Measurements from ENCODE around the gene GRAP2.

Gene GRAP2

GRCh38 chr22:39914584-39914983 is 13.7 kb downstream of the GRAP2 start:
- H3K27me3 ChIP-seq (replicated peaks; ENCODE audit: control insufficient read depth, insufficient read depth, low read length): peaks cover 47% of the 10 kb centered on the region

GRCh38 chr22:39915295-39915726 is 14.4 kb downstream of the GRAP2 start:
- H3K9me3 ChIP-seq (ENCODE audit: control insufficient read depth, low read length): no peaks in the 10 kb centered on the region
- H3K36me3 ChIP-seq (ENCODE audit: control insufficient read depth, insufficient read depth, low read length, severe bottlenecking): no peaks in the 10 kb centered on the region
- no peak overlapping the region for H3K9ac ChIP-seq (ENCODE audit: low read length)
- DNase-seq (ENCODE audit: low read depth): no peak
- peaks cover 54% of the 10 kb centered on the region for H3K27me3 ChIP-seq (replicated peaks; ENCODE audit: control insufficient read depth, insufficient read depth, low read length)
- H3K4me1 ChIP-seq (ENCODE audit: control insufficient read depth, insufficient read depth, low read length): peaks cover 4% of the 10 kb centered on the region
- no peak overlapping the region for H3K4me3 ChIP-seq (ENCODE audit: low read length)

More at GRCh38 chr22:39914584-39914983, 13.7 kb downstream of the GRAP2 start:
- Histone ChIP-seq H3K9ac (ENCODE audit: low read length) (no peak overlapping the region), H3K9me3 (ENCODE audit: control insufficient read depth, low read length) (no peaks in the 10 kb centered on the region), H3K4me1 (ENCODE audit: control insufficient read depth, insufficient read depth, low read length) (peaks cover 4% of the 10 kb centered on the region), H3K4me3 (ENCODE audit: low read length) (no peak overlapping the region), H3K36me3 (ENCODE audit: control insufficient read depth, insufficient read depth, low read length, severe bottlenecking) (no peaks in the 10 kb centered on the region)
- DNase-seq (ENCODE audit: low read depth): no peak

- Histone ChIP-seq H3K4me3 (ENCODE audit: low read length) (no peak overlapping the region), H3K9me3 (ENCODE audit: control insufficient read depth, low read length) (no peaks in the 10 kb centered on the region), H3K4me1 (ENCODE audit: control insufficient read depth, insufficient read depth, low read length) (peaks cover 4% of the 10 kb centered on the region), H3K9ac (ENCODE audit: low read length) (no peak overlapping the region), H3K27me3 (replicated peaks; ENCODE audit: control insufficient read depth, insufficient read depth, low read length) (peaks cover 65% of the 10 kb centered on the region), H3K36me3 (ENCODE audit: control insufficient read depth, insufficient read depth, low read length, severe bottlenecking) (no peaks in the 10 kb centered on the region)
- no peak for DNase-seq (ENCODE audit: low read depth)
Measured at GRCh38 chr22:39916496-39916895, 15.6 kb downstream of the GRAP2 start.

GRCh38 chr22:39917197-39917643 is 16.3 kb downstream of the GRAP2 start:
- peaks cover 69% of the 10 kb centered on the region for H3K27me3 ChIP-seq (replicated peaks; ENCODE audit: control insufficient read depth, insufficient read depth, low read length)

GRCh38 chr22:39917776-39918495 is 17.1 kb downstream of the GRAP2 start:
- DNase-seq (ENCODE audit: low read depth): no peak
- Histone ChIP-seq H3K9ac (ENCODE audit: low read length) (no peak overlapping the region), H3K27me3 (replicated peaks; ENCODE audit: control insufficient read depth, insufficient read depth, low read length) (peaks cover 68% of the 10 kb centered on the region)

More at GRCh38 chr22:39917197-39917643, 16.3 kb downstream of the GRAP2 start:
- Histone ChIP-seq H3K36me3 (ENCODE audit: control insufficient read depth, insufficient read depth, low read length, severe bottlenecking) (no peaks in the 10 kb centered on the region), H3K9me3 (ENCODE audit: control insufficient read depth, low read length) (no peaks in the 10 kb centered on the region), H3K4me1 (ENCODE audit: control insufficient read depth, insufficient read depth, low read length) (peaks cover 4% of the 10 kb centered on the region), H3K9ac (ENCODE audit: low read length) (no peak overlapping the region), H3K4me3 (ENCODE audit: low read length) (no peak overlapping the region)
- no peak for DNase-seq (ENCODE audit: low read depth)

GRCh38 chr22:39920134-39920743 is 19.4 kb downstream of the GRAP2 start:
- DNase-seq (ENCODE audit: low read depth): no peak
- Histone ChIP-seq H3K4me1 (ENCODE audit: control insufficient read depth, insufficient read depth, low read length) (peaks cover 6% of the 10 kb centered on the region), H3K9ac (ENCODE audit: low read length) (no peak overlapping the region), H3K9me3 (ENCODE audit: control insufficient read depth, low read length) (no peaks in the 10 kb centered on the region), H3K27me3 (replicated peaks; ENCODE audit: control insufficient read depth, insufficient read depth, low read length) (peaks cover 69% of the 10 kb centered on the region), H3K36me3 (ENCODE audit: control insufficient read depth, insufficient read depth, low read length, severe bottlenecking) (no peaks in the 10 kb centered on the region), H3K4me3 (ENCODE audit: low read length) (no peak overlapping the region)

More at GRCh38 chr22:39917776-39918495, 17.1 kb downstream of the GRAP2 start:
- Histone ChIP-seq H3K36me3 (ENCODE audit: control insufficient read depth, insufficient read depth, low read length, severe bottlenecking) (no peaks in the 10 kb centered on the region), H3K4me1 (ENCODE audit: control insufficient read depth, insufficient read depth, low read length) (peaks cover 4% of the 10 kb centered on the region), H3K4me3 (ENCODE audit: low read length) (no peak overlapping the region), H3K9me3 (ENCODE audit: control insufficient read depth, low read length) (no peaks in the 10 kb centered on the region)

- no peaks in the 10 kb centered on the region for H3K9me3 ChIP-seq (ENCODE audit: control insufficient read depth, low read length)
- no peak overlapping the region for H3K9ac ChIP-seq (ENCODE audit: low read length)
- H3K4me1 ChIP-seq (ENCODE audit: control insufficient read depth, insufficient read depth, low read length): peaks cover 18% of the 10 kb centered on the region
- DNase-seq (ENCODE audit: low read depth): no peak
- no peaks in the 10 kb centered on the region for H3K36me3 ChIP-seq (ENCODE audit: control insufficient read depth, insufficient read depth, low read length, severe bottlenecking)
- no peak overlapping the region for H3K4me3 ChIP-seq (ENCODE audit: low read length)
- H3K27me3 ChIP-seq (replicated peaks; ENCODE audit: control insufficient read depth, insufficient read depth, low read length): peaks cover 81% of the 10 kb centered on the region
Measured at GRCh38 chr22:39923696-39924095, 22.8 kb downstream of the GRAP2 start.

- peaks cover 19% of the 10 kb centered on the region for H3K4me1 ChIP-seq (ENCODE audit: control insufficient read depth, insufficient read depth, low read length)
- H3K4me3 ChIP-seq (ENCODE audit: low read length): no peak overlapping the region
- DNase-seq (ENCODE audit: low read depth): no peak
- H3K9me3 ChIP-seq (ENCODE audit: control insufficient read depth, low read length): no peaks in the 10 kb centered on the region
- no peaks in the 10 kb centered on the region for H3K36me3 ChIP-seq (ENCODE audit: control insufficient read depth, insufficient read depth, low read length, severe bottlenecking)
- peaks cover 86% of the 10 kb centered on the region for H3K27me3 ChIP-seq (replicated peaks; ENCODE audit: control insufficient read depth, insufficient read depth, low read length)
- H3K9ac ChIP-seq (ENCODE audit: low read length): no peak overlapping the region
Measured at GRCh38 chr22:39924286-39924685, 23.4 kb downstream of the GRAP2 start.

GRCh38 chr22:39925273-39925672 is 24.4 kb downstream of the GRAP2 start:
- Histone ChIP-seq H3K9me3 (ENCODE audit: control insufficient read depth, low read length) (no peaks in the 10 kb centered on the region), H3K4me3 (ENCODE audit: low read length) (no peak overlapping the region), H3K4me1 (ENCODE audit: control insufficient read depth, insufficient read depth, low read length) (peaks cover 19% of the 10 kb centered on the region), H3K9ac (ENCODE audit: low read length) (no peak overlapping the region), H3K36me3 (ENCODE audit: control insufficient read depth, insufficient read depth, low read length, severe bottlenecking) (no peaks in the 10 kb centered on the region), H3K27me3 (replicated peaks; ENCODE audit: control insufficient read depth, insufficient read depth, low read length) (peaks cover 86% of the 10 kb centered on the region)
- no peak for DNase-seq (ENCODE audit: low read depth)

- Histone ChIP-seq H3K36me3 (ENCODE audit: control insufficient read depth, insufficient read depth, low read length, severe bottlenecking) (no peaks in the 10 kb centered on the region), H3K9ac (ENCODE audit: low read length) (no peak overlapping the region), H3K4me3 (ENCODE audit: low read length) (no peak overlapping the region), H3K27me3 (replicated peaks; ENCODE audit: control insufficient read depth, insufficient read depth, low read length) (peaks cover 87% of the 10 kb centered on the region), H3K9me3 (ENCODE audit: control insufficient read depth, low read length) (no peaks in the 10 kb centered on the region), H3K4me1 (ENCODE audit: control insufficient read depth, insufficient read depth, low read length) (peaks cover 19% of the 10 kb centered on the region)
- DNase-seq (ENCODE audit: low read depth): no peak
Measured at GRCh38 chr22:39925909-39926679, 25.2 kb downstream of the GRAP2 start.

GRCh38 chr22:39926753-39927152 is 25.9 kb downstream of the GRAP2 start:
- Histone ChIP-seq H3K4me1 (ENCODE audit: control insufficient read depth, insufficient read depth, low read length) (peaks cover 19% of the 10 kb centered on the region), H3K9me3 (ENCODE audit: control insufficient read depth, low read length) (no peaks in the 10 kb centered on the region), H3K36me3 (ENCODE audit: control insufficient read depth, insufficient read depth, low read length, severe bottlenecking) (no peaks in the 10 kb centered on the region), H3K9ac (ENCODE audit: low read length) (no peak overlapping the region), H3K4me3 (ENCODE audit: low read length) (no peak overlapping the region), H3K27me3 (replicated peaks; ENCODE audit: control insufficient read depth, insufficient read depth, low read length) (peaks cover 88% of the 10 kb centered on the region)
- DNase-seq (ENCODE audit: low read depth): no peak

Data from adipocyte (in vitro differentiated cells).